Regular cardiac myocyte (primary cell): ENCODE results near the gene GFOD2. TPM values are rescaled to one million over a fixed set of nuclear protein-coding genes. Genes with fewer than 3 reads are reported as not detected.

Experiments
- total RNA-seq: library from RNA; depleted of rRNA; stranded (reverse); fragments of >200 nt; gene quantifications from 2 replicates; pipeline ENCODE4 v1.2.3, GENCODE V29; 2014

GFOD2 gene, protein sequence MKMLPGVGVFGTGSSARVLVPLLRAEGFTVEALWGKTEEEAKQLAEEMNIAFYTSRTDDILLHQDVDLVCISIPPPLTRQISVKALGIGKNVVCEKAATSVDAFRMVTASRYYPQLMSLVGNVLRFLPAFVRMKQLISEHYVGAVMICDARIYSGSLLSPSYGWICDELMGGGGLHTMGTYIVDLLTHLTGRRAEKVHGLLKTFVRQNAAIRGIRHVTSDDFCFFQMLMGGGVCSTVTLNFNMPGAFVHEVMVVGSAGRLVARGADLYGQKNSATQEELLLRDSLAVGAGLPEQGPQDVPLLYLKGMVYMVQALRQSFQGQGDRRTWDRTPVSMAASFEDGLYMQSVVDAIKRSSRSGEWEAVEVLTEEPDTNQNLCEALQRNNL
- 11.3 and 17.3 TPM in 2 replicates for total RNA-seq

DNA sequence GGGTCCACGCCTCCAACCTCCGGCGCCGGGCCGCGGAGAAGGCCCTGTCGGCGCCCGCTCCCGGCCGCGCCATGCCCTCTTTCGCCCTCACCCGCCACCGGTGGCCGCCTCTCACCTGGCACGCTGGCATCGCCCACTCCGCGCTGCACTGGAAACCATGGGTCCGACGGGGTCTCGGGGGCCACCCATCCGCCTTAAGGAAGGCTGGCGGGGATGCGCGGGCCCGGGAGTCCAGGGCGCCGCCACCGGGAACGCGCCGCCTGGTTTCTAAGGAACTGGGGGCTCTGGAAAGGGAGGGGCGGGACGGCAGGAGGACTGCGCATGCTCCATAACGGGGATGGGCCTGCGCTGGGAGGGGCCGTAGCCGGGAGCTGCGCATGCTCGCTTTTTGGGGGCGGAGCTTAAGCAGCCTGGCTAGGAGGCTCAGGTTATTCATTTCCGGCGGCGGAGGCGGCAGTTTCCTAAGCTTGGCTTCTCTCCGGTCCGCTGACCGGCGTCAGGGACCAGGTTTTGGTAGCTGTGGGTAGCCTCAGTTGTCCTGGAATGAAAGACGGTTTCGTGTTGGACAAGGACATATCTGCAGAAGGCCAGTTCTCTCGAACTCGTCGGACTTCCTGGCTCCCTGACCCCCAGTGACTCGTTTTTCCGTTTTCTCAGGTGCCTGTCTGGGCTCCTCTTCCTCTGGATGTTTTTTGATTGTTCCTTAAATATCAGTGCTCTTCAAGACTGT is at the start of gene GFOD2:
Gene GFOD2, minus strand, starts transcription at position 269 of the 730 bp plus-strand sequence. CDS start 33,601 bp downstream, outside the sequence.

GRCh38 chr16:67666559-67667452 is 52.3 kb downstream of the GFOD2 start, which contains the start of the genes C16orf86 and ENKD1:
Gene C16orf86, plus strand, starts transcription at chr16:67666814. Its CDS starts 157 bp downstream, at chr16:67666971.
Gene ENKD1, minus strand, starts transcription at chr16:67666750. Its CDS starts 308 bp downstream, at chr16:67666442.

DNA sequence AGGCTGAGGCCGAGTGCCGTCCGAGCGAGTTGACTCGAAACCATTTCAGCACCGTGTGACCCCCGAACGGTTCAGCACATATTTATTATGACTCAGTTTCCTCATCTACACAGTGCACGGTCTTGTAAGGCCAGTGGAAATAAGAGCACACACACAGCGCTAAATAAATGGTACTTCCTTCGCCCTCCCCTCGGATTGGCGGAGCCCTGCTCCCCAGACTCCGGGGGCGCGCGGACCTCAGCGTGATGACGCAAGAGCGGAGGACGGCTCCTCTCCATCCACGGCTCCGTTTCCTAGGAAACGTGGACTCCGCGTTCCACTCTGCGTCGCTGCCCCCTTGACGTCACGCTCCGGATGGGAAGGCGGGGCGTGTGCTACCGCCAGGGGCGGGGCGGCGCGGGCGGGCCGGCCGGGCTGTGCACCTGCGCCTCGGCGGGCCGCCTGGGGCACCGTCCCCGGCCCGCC is 58.5 kb downstream of the GFOD2 start, which contains the start of gene PARD6A:
Gene PARD6A, plus strand, starts transcription at position 397 of the 465 bp plus-strand sequence. CDS start 79 bp downstream, outside the sequence.

DNA sequence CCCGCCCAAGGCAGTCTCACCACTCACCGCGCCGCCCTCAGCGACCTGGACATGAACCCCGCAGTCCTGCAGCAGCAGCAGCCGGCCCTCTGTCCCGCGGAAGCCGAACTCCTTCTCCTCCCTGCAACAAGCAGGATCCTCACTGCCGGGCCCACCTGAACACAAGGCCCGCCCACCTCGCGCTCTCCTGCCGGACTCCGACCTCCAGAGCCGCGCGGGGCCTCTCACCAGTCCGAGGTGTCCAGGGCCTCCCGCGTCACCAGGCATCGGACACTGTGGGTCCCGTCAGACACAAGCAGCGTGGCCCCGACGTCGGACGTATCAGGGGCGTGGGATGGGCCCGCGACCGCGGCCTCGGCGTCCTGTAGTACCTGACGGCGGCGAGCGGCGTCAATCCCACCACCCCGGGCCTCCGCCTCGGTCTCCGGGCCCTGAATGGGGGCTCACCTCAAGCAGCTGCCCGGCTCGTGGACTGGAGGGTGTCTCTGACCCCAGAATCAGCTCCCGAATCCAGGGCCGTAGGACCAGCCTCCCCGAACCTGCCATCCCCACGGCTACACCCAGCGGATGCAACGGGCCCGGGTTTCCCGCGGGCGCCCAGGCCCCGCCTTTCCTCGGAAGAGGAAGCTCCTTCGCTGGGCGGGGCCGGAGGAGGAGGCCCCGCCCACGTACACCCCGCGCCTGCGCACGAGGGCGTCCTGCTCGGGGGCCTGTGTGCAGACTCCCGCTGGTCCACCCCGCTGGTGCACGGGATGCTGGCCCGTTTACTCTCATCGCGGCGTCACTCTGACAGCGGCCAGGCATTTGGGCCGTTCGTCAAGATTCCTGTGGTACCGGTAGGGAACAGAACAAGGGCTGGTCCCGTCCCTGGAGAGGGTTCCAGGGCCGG is 59.2 kb downstream of the GFOD2 start, which contains the start of gene ACD:
Gene ACD, minus strand, starts transcription at position 586 of the 889 bp plus-strand sequence. Its CDS starts 40 bp downstream, at position 546.

Other genes starting within 250 kb of the GFOD2 start
- gene ATP6V0D1, start 238.2 kb downstream of the GFOD2 start, total RNA-seq: 115 and 124 TPM in 2 replicates
- gene AGRP, start 235.8 kb downstream of the GFOD2 start, total RNA-seq: not detected in 2 replicates
- 21.5 and 28.8 TPM in 2 replicates for gene RIPOR1, start 190.5 kb downstream of the GFOD2 start, total RNA-seq
- gene CTCF, start 156.8 kb downstream of the GFOD2 start, total RNA-seq: 16.3 and 33.7 TPM in 2 replicates
- 0.28 and 0.38 TPM in 2 replicates for gene CARMIL2, start 74.2 kb downstream of the GFOD2 start, total RNA-seq
- 10.4 and 20.5 TPM in 2 replicates for gene ACD, start 59.1 kb downstream of the GFOD2 start, total RNA-seq
- 1.1 and 1.2 TPM in 2 replicates for gene PARD6A, start 58.4 kb downstream of the GFOD2 start, total RNA-seq
- gene ENKD1, start 52.6 kb downstream of the GFOD2 start, total RNA-seq: 13.2 and 17.8 TPM in 2 replicates
- 2.5 and 7.6 TPM in 2 replicates for gene C16orf86, start 52.5 kb downstream of the GFOD2 start, total RNA-seq
- 3.1 and 3.8 TPM in 2 replicates for gene RANBP10, start 87.2 kb upstream of the GFOD2 start, total RNA-seq
- 0.38 and 1.1 TPM in 2 replicates for gene TSNAXIP1, start 87.6 kb upstream of the GFOD2 start, total RNA-seq
- 34.7 and 39.5 TPM in 2 replicates for gene THAP11, start 123.0 kb upstream of the GFOD2 start, total RNA-seq
- 153 and 331 TPM in 2 replicates for gene NUTF2, start 127.6 kb upstream of the GFOD2 start, total RNA-seq
- 24.2 and 40.6 TPM in 2 replicates for gene CENPT, start 128.4 kb upstream of the GFOD2 start, total RNA-seq
- gene EDC4, start 153.7 kb upstream of the GFOD2 start, total RNA-seq: 32.7 and 59.4 TPM in 2 replicates
- gene NRN1L, start 165.6 kb upstream of the GFOD2 start, total RNA-seq: not detected in 2 replicates
- gene PSKH1, start 173.9 kb upstream of the GFOD2 start, total RNA-seq: 13.5 and 14.8 TPM in 2 replicates
- 0.56 and 0.96 TPM in 2 replicates for gene CTRL, start 212.5 kb upstream of the GFOD2 start, total RNA-seq
- gene PSMB10, start 217.5 kb upstream of the GFOD2 start, total RNA-seq: 47.9 and 55.8 TPM in 2 replicates
- 3.1 and 8.5 TPM in 2 replicates for gene LCAT, start 224.8 kb upstream of the GFOD2 start, total RNA-seq
- 103 and 122 TPM in 2 replicates for gene SLC12A4, start 249.3 kb upstream of the GFOD2 start, total RNA-seq